Hepatocyte (in vitro differentiated cells): Measurements from ENCODE around the gene UBE2O.

Experiments used
- CTCF ChIP-seq: fragments of 200-600 bp; sonication (generic); IDR thresholded peaks from 2 replicates; pipeline ENCODE4 v1.5.1; 2016; ENCODE audit warnings: antibody characterized with exemption, mild to moderate bottlenecking; ENCODE audit not compliant: poor library complexity
- EZH2 ChIP-seq: fragments of 200-600 bp; sonication (generic); IDR thresholded peaks from 2 replicates; pipeline ENCODE4 v1.6.1; 2016; ENCODE audit warnings: antibody characterized with exemption, mild to moderate bottlenecking, borderline replicate concordance
- EZH2phosphoT487 ChIP-seq: fragments of 200-600 bp; sonication (generic); IDR thresholded peaks from one replicate; pipeline ENCODE4 v1.6.1; 2018; ENCODE audit warnings: antibody characterized with exemption, mild to moderate bottlenecking, low read depth, moderate library complexity; ENCODE audit not compliant: unreplicated experiment, severe bottlenecking

- TF ChIP-seq CTCF (no peak), EZH2 (no peak), EZH2phosphoT487 (no peak)
Observed at GRCh38 chr17:76379275-76379641, 73.7 kb downstream of the UBE2O start.
